Activated CD4-positive, alpha-beta T cell treated with anti-CD3 and anti-CD28 coated beads, Interleukin-2, amount 50 U/mL, for 16 hours (primary cell): ENCODE results near the gene ZHX3.

Experiments used
- DNase-seq: peaks from one replicate; pipeline ENCODE4 v3.0.0-alpha.2; 2020

Gene ZHX3

GRCh38 chr20:41317546-41318270 lies at the start of gene ZHX3:
ZHX3 (minus strand) TSS chr20:41317731; CDS start chr20:41204916, 112,815 bp downstream.
- DNase-seq: peak; percentile 98

- DNase-seq: no peak
Observed at GRCh38 chr20:41367393-41367695, 49.8 kb upstream of the ZHX3 start.

- no peak for DNase-seq
Observed at GRCh38 chr20:41366546-41367392, 49.2 kb upstream of the ZHX3 start, which contains the start of gene EMILIN3. EMILIN3 (minus strand) TSS chr20:41366818; CDS start chr20:41366634, 184 bp downstream.

GRCh38 chr20:41365777-41366545 lies 48.4 kb upstream of the ZHX3 start:
- DNase-seq: no peak

- DNase-seq: no peak
Observed at GRCh38 chr20:41364967-41365765, 47.6 kb upstream of the ZHX3 start.

- DNase-seq: no peak
Observed at GRCh38 chr20:41364236-41364855, 46.8 kb upstream of the ZHX3 start.

- DNase-seq: no peak
Observed at GRCh38 chr20:41363601-41364000, 46.1 kb upstream of the ZHX3 start.

GRCh38 chr20:41362748-41363140 lies 45.2 kb upstream of the ZHX3 start:
- no peak for DNase-seq

- DNase-seq: no peak
Observed at GRCh38 chr20:41361757-41362747, 44.5 kb upstream of the ZHX3 start.

GRCh38 chr20:41360831-41361756 lies 43.6 kb upstream of the ZHX3 start:
- DNase-seq: no peak

GRCh38 chr20:41359541-41360011 lies 42.0 kb upstream of the ZHX3 start:
- no peak for DNase-seq

GRCh38 chr20:41358717-41359116 lies 41.2 kb upstream of the ZHX3 start:
- DNase-seq: no peak

GRCh38 chr20:41358230-41358629 lies 40.7 kb upstream of the ZHX3 start:
- no peak for DNase-seq

- no peak for DNase-seq
Observed at GRCh38 chr20:41357424-41358163, 40.1 kb upstream of the ZHX3 start.

- DNase-seq: no peak
Observed at GRCh38 chr20:41356951-41357350, 39.4 kb upstream of the ZHX3 start.

GRCh38 chr20:41355598-41356203 lies 38.2 kb upstream of the ZHX3 start:
- no peak for DNase-seq

- no peak for DNase-seq
Observed at GRCh38 chr20:41355192-41355591, 37.7 kb upstream of the ZHX3 start.

GRCh38 chr20:41353530-41353929 lies 36.0 kb upstream of the ZHX3 start:
- no peak for DNase-seq
